MM.1S (cell line): ENCODE measurements around the gene PRRT3.

ENCODE experiments used
- EZH2 ChIP-seq: fragments of 300-600 bp; sonication (generic); optimal IDR thresholded peaks from 2 replicates; pipeline ENCODE3; 2017; ENCODE audit warnings: low read depth, mild to moderate bottlenecking, antibody characterized with exemption, low read length, mixed read lengths
- EZH2phosphoT487 ChIP-seq: fragments of 300-600 bp; sonication (generic); IDR thresholded peaks from 2 replicates; pipeline ENCODE4 v1.6.1; 2018; ENCODE audit warnings: antibody characterized with exemption, low read length
- TF ChIP-seq, protein P1 (sequence below): fragments of 300-600 bp; sonication (generic); IDR thresholded peaks from 2 replicates; pipeline ENCODE4 v1.5.1; 2016; ENCODE audit warnings: antibody characterized with exemption, low read length, mixed read lengths

DNA sequence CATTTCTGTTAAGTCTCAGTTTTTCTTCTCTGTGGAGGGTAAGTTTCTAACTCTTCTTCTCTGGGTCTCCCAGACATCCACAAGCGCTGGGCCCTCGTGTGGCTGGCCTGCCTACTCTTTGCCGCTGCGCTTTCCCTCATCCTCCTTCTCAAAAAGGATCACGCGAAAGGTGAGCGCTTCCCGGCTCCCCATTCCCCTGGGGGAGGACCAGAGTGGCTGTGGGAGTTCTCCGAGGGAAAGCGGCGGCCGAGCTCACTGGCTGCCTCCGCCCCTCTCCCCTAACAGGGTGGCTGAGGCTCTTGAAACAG is 19.7 kb downstream of the PRRT3 start:
- TF ChIP-seq, protein P1, sequence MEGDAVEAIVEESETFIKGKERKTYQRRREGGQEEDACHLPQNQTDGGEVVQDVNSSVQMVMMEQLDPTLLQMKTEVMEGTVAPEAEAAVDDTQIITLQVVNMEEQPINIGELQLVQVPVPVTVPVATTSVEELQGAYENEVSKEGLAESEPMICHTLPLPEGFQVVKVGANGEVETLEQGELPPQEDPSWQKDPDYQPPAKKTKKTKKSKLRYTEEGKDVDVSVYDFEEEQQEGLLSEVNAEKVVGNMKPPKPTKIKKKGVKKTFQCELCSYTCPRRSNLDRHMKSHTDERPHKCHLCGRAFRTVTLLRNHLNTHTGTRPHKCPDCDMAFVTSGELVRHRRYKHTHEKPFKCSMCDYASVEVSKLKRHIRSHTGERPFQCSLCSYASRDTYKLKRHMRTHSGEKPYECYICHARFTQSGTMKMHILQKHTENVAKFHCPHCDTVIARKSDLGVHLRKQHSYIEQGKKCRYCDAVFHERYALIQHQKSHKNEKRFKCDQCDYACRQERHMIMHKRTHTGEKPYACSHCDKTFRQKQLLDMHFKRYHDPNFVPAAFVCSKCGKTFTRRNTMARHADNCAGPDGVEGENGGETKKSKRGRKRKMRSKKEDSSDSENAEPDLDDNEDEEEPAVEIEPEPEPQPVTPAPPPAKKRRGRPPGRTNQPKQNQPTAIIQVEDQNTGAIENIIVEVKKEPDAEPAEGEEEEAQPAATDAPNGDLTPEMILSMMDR, result no peak
- TF ChIP-seq EZH2 (no peak), EZH2phosphoT487 (no peak)
